NCI-H446 (cell line): ENCODE data around the gene ANO7.

ENCODE experiments used
- DNase-seq, 2 experiments: peaks; one replicate each; lab custom pipeline; 2025; lab: John Stamatoyannopoulos, UW

ANO7 gene

DNA sequence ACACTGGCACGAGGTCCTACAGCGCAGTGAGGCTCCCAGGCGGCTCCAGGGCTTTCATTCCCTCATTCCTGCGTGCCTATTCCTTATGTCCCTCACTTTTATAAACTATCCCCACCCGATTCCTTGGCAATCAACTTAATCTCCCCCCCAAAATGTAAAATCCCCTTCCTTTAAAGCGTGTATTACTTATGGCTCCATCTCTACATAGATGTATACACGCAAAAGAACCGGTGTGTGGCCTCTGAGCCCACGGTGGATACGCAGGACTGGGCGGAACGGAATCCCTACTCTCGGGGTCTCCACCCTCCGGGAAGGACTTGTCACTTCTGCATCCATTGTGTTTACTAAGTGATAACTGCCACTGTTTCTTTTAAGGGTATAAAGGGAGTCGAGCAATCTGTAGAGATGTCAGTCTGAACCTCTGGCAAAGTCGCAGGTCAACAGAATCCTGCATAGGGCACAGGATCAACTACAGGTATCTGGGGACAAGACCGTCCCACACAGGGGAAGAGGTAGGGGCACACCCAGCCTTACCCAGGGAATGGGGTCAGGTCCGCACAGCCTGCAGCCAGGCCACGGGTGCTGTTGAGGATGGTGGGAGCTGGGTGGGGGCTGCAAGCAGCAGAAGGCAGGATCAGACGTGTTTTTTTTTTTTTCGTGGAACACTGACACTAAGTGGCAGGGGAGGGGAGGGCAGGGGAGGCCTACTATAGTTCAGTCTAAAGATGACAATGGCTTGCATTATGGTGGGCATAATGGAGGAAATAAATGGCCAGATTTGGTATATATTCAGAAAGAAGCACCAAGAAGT, 84.9 kb downstream of the ANO7 start:
- no peak for DNase-seq

DNA sequence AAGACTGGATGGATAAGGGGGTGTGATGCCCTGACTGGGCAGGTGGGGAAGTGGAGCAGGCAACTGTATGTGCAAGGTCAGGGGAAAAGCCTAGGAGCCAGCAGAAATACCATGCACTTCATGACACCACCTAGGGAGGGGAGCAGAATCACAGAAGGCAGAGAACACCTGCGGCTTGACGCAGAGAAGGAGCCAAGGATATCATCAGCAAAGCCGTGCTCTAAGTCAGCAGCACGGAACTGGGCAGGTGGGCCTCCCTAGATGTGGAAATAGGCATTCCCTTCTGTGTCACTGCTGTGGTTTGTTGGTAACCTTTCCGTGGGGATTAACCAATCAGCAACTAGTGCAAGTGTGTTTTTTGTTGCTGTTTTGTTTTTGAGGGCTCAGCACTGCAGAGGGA, 85.7 kb downstream of the ANO7 start:
- DNase-seq, result no peak
